ENCODE measurements around the gene MANSC1.
A peak's percentile ranks its signal among the peaks of the same experiment; 100 is the strongest.

MANSC1 gene

DNA sequence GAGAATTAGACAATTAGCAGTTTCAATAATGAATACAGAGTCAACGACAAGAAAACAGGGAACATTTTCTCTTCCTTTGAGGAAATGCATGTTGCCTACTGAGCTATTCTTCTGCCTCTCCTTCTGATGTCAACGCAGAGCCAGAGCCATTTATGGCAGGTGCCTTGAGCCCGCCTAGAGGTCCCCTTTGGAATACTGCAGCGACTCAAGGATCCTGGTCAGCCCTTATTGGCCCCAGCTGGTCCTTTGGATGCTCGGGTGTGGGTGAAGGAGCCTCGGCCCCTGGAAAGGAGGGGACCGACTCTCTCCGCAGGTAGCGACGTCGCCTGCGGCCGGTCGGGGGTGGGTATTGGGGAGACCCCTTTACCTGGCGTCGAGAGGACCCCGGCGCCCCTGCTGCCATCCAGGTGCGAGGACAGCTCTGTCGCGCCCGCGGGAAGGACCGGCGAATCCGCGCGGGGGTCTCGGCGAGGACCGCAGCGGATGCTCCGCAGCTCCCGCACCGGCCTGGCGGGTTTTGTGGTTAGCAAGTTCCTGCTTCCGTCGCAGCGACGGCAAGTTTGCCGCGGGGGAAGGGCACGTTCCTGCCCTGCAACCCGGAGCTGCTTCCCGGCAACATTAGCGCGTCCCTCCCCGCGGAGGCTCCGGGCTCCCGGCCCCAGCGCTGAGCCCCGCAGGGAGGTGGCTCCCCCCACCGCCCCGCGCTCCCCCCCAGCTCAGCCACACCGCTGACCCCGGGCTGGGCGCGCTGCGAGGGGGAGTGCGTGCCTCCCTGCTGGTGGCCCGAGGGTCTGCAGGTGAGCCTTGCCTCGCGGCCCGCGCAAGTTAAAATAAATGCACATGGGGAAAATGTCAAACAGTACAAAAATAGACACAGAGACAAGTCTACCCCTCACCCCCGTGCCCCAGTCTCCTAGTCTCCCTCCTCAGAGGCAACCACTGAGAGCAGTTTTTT is at the start of gene MANSC1:
TSS of gene MANSC1 (minus strand) at position 532 of the 955 bp plus-strand sequence. CDS start 6,928 bp downstream, outside the sequence.
- DNase-seq (ENCODE audit: low spot score): peak; percentile 78

DNA sequence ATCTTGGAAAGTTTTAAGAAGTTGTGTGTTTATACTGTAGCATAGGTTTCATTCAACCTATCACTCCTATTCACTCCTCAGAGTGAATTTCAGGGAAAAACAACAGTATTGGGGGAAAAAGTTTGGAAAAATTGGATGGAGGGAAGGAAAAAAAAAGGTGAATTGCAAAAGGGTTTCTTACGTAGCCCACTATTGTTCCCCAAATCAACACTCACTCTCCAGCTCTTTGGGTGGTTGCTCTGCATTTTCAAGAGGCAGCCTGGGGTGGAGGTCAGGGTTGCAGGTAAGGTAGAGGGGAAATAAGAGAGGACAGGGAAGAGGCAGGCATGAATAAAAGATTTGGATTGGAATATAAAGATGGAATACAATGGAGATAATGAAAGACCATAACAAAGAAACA is 49.1 kb upstream of the MANSC1 start:
- DNase-seq (ENCODE audit: low spot score): no peak

DNA sequence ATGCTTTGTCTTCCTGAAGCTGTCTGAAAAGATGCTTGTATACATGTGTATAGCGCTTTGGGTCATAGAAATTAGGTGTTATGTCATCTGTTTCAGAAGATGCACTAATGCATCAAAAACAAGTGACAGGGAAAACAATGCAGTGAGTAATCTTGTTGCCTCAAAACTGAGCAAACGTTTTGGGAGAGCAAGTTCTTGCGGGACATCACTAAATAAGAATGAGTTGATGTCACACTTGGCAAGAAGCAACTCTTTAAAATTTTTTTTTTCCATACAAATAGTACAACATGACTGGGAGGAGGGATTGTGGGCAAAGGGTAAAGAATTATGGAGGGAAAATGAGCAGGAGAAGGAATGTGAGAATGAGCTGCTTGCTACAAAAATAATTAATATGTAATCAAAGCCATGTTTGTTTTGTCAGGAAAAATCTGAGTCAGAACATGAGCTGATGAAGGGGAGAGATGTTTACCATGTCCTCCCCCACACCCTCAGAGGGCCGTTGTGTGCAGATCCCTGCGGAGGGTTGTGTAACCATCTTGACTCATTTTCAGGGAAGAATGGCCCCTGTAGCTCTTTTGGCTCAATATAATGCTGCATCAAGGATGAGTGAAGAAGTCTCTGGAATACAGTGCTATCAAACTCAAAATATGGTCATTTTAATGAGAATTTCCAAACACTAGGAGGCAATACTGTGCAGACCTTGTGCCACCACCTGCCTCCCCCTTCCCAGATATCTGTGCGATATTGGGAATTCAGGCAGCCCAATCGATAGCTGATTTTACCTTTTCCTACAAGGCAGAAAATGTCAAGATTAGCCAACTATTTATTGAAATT is 48.2 kb upstream of the MANSC1 start:
- DNase-seq (ENCODE audit: low spot score): peak; percentile 31

DNA sequence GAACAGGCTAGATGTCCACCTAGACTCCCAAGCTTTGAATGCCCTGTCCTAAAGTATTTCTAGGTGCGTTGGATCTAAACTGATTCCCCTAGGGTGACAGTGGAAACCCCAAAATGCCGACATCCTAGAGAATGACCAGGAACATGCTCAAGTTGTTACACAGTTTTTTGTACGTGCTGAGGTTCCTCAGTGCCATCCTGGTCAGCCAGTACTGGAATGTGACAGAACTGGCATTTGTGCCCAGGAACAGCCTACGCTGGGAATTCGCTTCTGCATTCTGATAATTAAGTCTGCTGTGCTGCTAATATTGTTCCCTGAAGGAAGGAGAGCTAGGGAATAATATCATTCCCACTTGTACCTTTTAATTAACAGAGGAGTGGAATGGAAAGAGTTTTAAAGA is 47.1 kb upstream of the MANSC1 start:
- no peak for DNase-seq (ENCODE audit: low spot score)

DNA sequence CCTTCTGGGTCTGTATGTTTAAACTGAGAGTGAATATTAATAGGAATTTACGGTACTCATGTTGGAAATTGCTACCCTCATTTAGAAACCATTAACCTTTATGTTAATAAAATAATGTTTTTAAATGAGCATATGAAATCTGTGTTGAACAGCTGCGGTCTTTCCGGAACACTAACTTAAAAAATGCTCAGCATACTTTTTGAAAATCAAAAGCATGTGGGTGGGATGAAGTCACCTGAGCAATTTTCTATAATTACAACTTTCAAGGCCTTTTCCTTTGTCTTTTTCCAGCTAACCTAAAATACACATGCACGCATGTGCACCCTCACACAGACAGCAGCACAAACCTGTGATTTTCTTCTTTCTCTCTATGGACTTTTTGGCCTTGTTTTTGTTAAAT is 46.7 kb upstream of the MANSC1 start:
- no peak for DNase-seq (ENCODE audit: low spot score)

DNA sequence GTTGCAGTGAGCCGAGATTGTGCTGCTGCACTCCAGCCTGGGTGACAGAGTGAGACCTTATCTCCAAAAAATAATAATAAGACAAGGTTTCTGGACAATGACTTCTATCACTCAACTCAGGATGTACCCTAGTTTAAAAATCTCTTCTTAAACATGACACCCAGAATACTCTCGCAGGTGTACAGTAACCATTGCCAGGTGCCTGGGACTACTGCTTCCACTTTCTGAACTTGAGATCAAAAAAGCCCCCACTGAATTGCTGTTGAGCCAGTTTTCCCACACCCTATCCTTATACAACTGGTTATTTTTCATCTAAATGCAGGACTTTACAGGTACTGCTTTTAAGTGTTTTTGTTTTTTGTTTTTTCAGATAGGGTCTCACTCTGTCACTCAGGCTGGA is 43.1 kb upstream of the MANSC1 start:
- no peak for DNase-seq (ENCODE audit: low spot score)

DNA sequence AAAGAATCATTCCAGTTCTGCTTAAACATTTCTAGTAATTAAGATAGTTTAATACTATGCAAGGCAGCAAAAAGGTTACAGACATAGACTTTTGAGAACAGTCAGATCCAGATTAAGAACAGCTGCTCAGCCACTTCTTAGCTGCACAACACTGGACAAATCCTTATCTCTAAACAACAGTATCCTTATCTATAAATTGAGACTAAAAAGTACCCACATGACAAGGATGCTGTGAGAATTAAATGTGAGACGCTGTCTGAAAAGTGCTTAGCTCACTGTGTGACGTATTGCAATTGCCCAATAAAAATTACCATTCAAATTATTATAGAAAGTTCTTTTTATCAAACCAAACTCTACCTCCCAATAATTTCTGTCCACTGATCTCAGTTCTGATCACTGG is 42.4 kb upstream of the MANSC1 start:
- no peak for DNase-seq (ENCODE audit: low spot score)

DNA sequence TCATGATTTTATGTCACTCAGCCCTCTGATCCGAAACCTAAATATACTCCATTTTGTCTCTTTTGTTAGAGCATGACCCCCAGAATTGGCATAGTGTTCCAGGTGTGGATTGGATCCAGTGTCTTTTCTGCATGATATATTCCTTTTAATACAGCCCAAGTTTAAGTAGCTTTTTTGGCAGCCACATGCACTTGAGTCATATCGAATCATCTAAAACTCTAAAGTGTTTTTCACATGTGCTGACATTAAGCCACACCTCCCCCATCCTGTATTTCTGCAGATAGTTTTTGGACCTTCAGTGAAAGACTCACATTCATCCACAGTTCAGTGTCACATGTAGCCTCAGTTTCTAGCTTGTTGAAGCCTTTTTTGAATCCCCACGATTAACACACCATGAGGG is 37.5 kb upstream of the MANSC1 start:
- DNase-seq (ENCODE audit: low spot score): peak; percentile 70

DNA sequence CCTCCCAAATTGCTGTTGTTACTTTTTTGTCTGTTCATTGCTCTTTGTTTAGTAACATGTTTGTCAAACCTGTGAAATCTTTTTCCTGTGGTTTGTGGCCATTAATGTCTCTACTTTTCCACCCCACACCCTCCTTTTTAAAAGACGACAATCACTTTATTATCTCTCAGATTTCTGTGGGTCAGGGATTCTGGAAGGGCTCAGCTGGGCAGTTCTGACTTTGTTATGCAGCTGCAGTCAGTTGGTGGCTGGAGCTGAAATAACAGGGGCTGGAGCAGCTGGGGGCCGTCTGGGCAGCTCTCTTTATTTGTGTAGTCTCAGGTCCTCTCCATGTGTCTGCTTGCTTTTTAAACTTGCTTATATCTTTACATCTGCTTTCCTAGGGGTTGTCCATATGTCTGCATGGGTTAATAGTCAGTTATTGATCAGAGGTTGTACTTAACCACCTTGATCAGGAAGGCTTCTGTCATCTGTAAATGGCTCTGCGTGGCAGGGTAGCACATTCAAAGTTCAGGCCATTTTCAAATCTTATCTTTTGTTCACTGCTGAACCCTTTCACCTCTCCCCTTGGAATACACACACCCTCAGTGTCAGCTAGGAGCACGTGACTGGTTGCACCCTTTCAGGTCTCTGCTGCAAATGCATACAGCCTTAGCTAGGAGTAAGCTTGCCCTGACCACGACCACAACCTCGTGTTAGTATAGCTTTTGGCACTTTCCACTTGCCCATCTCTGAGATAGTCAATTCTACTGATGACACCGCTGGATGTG is 34.7 kb upstream of the MANSC1 start:
- DNase-seq (ENCODE audit: low spot score): no peak

DNA sequence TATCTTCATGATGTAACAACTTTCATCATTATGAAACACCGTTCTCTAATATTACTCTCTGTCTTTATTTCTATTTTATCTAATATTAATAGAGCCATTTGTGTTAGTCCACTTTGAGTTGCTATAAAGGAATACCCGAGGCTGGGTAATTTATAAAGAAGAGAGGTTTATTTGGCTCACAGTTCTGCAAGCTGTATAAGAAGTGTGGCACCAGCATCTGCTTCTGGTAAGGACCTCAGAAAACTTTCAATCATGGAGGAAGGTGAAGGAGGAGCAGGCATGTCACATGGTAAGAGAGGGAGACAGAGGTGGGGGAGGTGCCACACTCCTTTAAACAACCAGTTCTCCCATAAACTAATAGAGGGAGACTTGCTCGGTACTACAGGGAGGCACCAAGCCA is 31.9 kb upstream of the MANSC1 start:
- no peak for DNase-seq (ENCODE audit: low spot score)

DNA sequence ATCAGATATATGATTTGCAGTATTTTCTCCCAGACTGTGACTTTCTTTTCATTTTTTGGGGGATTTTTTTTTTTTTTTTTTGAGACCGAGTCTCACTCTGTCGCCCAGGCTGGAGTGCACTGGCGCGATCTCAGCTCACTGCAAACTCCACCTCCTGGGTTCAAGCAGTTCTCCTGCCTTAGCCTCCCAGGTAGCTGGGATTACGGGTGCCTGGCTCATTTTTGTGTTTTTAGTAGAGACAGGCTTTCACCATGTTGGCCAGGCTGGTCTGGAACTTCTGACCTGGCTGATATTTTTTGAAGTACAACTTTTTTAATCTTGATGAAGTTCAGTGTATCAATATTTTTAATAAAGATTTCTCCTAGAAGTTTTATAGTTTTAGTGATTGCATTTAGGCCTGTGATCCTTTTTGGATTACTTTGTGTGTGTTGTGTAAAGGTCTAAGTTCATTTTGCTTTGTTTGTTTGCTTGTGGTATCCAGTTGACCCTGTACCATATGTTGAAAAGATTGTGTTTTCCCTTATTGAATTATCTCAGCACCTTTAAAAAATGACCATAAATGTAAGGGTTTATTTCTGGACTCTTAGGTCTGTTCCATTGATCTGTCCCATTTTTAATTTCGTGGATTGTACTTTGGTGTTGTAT is 31.0 kb upstream of the MANSC1 start:
- DNase-seq (ENCODE audit: low spot score): no peak

DNA sequence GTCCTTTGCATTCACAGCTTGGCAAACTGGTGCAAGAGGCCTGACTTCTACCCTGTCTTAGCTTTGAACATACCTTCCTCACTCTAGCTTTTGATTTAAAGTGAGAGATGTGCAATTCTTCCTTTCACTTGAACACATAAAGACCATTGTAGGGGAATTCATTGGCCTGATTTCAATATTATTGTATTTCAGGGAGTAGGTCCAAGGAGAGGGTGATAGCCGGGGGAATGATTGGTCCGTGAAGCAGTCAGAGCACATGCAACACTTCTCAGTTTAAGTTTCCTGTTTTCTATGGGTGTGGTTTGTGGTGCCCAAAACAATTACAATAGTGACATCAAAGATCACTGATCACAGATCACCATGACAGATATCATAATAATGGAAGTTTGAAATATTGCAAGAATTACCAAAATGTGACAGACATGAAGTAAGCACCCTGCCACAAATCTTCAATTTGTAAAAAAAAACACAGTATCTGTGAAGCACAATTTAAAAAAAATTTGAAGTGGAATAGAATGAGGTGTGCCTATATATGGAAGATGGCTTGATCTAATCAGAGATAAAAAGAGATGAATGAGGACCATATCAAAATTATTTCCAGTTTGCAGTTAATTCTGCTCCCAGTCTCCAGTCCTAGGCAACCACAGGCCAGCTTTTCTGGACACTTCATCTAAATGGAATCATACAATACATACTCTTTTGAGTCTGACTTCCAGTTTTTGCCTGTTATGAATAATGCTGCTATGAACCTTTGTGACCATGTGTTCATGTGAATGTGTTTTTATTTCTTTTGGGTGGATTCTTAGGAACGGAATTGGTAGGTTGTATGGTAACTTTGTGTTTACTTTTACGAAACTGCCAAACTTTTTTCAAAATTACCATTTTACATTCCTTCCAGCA is 30.0 kb upstream of the MANSC1 start:
- no peak for DNase-seq (ENCODE audit: low spot score)

DNA sequence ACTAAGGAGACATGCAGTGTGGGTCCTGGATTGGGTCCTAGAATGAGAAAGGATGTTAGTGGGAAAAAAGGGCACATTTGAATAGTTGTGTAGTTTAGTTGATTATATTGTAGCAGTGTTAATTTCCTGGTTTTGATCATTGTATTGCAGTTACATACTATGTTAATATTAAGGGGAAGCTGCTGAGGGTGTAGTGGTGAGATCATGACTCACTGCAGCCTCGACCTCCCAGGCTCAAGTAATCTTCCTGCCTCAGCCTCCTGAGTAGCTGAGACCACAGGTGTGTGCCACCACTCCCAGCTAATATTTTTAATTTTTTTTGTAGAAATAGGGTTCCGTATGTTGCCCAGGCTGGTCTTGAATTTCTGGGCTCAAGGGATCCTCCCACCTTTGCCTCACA is 28.6 kb upstream of the MANSC1 start:
- DNase-seq (ENCODE audit: low spot score): no peak

DNA sequence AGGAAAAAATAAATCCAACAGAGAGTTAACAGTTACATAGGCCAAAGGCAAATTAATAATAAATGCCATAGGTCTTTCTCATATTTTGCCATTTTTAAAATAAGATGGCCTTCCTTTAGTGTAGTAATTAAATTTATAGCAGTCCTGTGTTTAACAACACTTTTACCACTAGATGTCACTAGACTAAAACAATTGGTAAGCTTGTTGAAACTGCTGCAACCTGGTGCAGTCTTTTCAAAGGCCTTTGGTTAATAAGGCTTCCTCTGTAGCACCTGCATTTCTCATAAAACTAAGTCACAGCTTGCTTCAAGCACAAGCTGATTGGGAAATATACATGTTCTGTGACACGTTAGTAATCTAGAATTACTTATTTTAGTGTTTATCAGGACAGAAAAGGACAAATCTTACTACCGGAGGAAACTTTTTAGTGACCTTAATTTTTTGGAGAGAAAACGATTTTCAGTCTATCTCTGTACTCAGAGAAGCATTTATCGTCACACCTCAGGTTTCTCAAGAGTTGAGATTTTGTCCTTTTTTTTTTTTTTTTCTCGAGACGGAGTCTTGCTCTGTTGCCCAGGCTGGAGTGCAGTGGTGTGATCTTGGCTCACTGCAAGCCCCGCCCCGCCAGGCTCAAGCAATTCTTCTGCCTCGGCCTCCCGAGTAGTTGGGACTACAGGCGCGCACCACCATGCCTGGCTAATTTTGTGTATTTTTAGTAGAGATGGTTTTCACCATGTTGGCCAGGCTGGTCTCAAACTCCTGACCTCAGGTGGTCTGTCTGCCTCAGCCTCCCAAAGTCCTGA is 26.8 kb upstream of the MANSC1 start:
- peak; percentile 91 for DNase-seq (ENCODE audit: low spot score)

DNA sequence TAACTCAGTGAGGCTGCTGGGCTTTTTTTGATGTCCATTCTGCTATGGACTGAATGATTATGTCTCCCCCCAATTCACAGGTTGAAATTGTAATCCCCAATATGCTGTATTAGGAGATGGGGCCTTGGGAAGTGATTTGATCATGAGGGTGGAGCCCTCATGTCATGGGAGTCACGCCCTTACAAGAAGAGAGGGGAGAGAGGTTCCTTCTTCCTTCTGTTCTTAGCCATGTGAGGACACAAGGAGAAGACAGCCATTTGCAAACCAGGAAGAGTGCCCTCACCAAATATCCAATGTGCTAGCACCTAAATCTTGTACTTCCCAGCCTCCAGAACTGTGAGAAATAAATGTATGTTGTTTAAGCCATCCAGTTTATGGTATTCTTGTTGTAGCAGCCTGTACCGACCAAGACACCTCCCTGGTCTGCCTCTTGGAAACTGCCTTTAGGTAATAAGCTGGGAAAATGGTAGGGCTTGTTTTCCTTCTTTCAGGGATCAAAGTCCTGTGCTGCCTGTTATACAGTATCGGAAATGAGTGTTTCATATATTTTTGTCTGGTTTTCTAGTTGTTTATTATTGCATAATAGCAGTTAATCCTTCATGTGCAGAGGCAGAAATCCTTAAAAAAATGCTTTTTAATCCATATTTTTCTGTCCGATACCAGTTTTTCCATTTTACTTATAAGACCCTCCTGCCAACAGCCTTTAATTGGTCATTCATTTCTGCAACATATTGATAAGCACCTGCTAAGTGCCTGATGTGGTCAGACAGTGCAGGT is 23.1 kb upstream of the MANSC1 start:
- no peak for DNase-seq (ENCODE audit: low spot score)

DNA sequence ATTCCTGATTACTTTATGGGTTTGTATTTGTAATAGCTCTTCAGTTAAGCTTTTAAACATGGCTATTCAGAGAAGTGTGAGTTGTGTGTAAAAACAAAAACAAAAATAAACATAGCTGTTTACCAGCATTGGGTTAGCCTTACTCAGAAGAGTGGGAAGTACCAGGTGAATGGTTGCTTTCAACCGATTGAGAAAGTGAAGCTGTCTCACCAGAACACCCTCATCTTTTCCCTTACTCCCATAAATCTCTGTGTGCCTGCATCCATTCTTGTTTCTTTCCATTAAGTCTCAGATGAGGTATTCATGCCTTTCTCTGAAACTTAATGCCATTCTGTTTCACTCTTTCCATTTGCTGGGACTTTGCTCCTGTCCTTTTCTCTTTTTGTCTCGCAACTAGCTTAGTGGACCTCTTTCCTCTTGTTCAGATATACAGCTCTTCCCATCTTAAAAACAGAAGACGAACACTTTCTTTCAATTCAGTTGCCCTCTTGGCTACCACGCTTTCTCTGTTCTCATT is 17.5 kb upstream of the MANSC1 start:
- no peak for DNase-seq (ENCODE audit: low spot score)

DNA sequence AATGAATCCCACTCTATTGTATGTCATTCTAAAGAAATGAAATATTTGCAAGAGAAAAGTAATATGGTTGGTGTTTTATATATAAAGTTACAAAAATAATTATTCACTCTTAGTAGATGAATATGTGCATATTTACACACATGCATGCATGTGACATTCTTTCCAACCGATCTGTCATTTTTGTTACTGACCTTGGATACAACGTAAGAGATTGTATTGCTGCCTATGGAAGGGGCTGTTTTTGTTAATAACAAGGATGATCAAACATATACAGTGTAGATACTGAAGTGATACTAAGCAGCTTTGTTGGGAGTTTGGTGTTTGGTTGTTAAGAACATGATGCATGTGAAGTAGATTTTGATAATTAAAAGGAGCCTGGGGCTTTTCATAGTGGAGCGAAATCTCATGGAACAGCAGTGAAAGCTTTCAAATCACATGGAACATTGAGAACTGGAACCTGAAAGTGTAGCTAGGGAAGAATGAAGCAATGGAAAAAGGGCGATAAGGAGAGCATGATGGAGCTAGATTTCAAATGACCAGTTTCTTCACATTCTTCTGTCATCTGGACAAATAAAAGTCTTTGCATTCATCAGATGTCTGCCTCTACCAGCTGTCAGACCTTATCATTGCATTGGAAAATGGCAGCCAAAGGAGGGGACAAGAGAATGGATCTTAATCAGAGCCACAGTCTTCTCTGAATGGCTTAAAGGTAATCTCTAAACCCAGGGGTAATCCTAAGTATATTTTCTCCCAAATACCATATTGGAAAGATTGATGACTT is 16.8 kb upstream of the MANSC1 start:
- DNase-seq (ENCODE audit: low spot score): no peak

DNA sequence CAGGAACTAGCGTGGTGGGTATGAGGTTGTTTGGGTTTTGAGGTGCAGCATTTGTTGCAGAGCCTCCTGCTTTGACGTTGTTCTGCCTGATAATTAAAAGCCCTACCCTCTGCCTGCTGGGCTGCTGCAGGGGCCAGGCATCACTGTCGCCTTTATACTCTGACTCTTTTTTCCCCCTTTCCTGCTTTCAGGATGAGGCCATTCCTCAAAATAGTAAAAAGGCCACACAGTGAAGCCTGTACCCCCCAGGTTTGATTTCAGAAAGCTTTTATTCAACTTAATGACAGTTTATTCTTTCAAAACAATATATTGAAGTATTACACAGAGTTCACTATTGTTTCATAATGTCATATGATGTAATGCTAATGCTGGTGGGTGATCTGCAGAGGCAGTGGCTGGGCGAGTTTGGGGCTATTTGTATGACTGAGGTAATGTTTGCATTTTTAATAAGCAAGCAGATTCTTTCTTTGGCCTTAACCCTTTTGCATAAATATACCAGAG is 15.9 kb upstream of the MANSC1 start:
- no peak for DNase-seq (ENCODE audit: low spot score)

Measured in RKO (cell line).